GM12891 (cell line): Measurements from ENCODE around the gene XPC.

Experiments used
- POLR2A ChIP-seq: IDR thresholded peaks from 2 replicates; pipeline ENCODE4 v1.6.1; 2011; ENCODE audit warnings: low read depth, low read length, control low read depth
- POLR2AphosphoS5 ChIP-seq: IDR thresholded peaks from 2 replicates; pipeline ENCODE4 v1.6.1; 2011; ENCODE audit warnings: low read depth, low read length, control low read depth
- SPI1 ChIP-seq: IDR thresholded peaks from 2 replicates; pipeline ENCODE4 v1.6.1; 2011; ENCODE audit warnings: low read depth, low read length, control low read depth
- TAF1 ChIP-seq: IDR thresholded peaks from 2 replicates; pipeline ENCODE4 v1.6.1; 2011; ENCODE audit warnings: low read depth, low read length, control low read depth

- TF ChIP-seq POLR2A = no peak
- no peak for TF ChIP-seq SPI1
- no peak for TF ChIP-seq POLR2AphosphoS5
- TF ChIP-seq TAF1 = no peak
These were observed 28.3 kb upstream of the XPC start for GRCh38 chr3:14206548-14207177.
